Cerebellar cortex (tissue), 1 donor: ENCODE measurements around the gene CBX3.
"Not testable (repeated sequence)": the region's sequence is repeated elsewhere in the genome, so short reads cannot be mapped to it uniquely, and the experiment has no call there.

Experiments used
- DNase-seq: peaks from one replicate; pipeline ENCODE4 v3.0.0-alpha.2; 2015; ENCODE audit warnings: low spot score

Gene CBX3

DNA sequence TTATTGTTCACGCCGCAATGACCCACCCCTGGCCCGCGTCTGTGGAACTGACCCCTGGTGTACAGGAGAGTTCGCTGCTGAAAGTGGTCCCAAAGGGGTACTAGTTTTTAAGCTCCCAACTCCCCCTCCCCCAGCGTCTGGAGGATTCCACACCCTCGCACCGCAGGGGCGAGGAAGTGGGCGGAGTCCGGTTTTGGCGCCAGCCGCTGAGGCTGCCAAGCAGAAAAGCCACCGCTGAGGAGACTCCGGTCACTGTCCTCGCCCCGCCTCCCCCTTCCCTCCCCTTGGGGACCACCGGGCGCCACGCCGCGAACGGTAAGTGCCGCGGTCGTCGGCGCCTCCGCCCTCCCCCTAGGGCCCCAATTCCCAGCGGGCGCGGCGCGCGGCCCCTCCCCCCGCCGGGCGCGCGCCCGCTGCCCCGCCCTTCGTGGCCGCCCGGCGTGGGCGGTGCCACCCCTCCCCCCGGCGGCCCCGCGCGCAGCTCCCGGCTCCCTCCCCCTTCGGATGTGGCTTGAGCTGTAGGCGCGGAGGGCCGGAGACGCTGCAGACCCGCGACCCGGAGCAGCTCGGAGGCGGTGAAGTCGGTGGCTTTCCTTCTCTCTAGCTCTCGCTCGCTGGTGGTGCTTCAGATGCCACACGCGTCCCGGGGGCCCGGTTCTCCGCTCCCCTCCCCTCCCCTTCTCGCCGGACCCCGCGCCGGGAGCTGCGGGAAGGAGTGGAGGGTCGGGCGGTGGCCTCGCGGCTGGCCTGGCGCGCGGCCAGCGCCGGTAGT lies at the start of gene CBX3:
TSS of gene CBX3 (plus strand) at position 499 of the 772 bp plus-strand sequence. CDS start 1,254 bp downstream, outside the sequence.
- no peak for DNase-seq

DNA sequence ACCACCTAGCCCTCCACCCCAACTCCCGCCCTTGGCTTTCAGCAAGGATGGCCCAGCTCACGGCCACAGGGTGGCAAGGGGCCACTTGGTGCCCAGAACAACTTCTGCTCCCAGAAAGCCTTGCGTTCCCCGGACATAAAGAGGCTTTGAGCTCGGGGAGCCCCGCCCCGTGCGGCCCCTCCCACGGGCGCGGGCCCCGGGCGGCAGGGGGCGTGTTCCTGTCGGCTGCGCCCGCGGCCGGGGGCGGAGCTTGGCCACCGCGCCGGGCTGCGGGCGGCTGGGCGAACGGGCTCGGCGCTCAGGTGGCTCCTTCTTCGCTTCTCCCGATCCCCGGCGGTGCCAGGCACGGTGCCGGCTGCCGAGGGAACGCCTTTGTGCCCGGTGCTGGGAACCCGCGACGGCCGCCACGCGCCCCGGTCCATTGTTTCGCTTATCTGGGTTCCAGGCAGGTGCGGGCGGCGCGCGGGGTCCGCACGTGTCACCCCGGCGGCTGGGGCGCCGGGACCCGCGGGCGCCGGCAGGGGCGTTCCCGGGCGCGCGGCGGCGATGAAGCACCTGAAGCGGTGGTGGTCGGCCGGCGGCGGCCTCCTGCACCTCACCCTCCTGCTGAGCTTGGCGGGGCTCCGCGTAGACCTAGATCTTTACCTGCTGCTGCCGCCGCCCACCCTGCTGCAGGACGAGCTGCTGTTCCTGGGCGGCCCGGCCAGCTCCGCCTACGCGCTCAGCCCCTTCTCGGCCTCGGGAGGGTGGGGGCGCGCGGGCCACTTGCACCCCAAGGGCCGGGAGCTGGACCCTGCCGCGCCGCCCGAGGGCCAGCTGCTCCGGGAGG lies 49.4 kb upstream of the CBX3 start, which contains the start of gene NFE2L3:
TSS of gene NFE2L3 (plus strand) at position 246 of the 829 bp plus-strand sequence. CDS start at position 547, 301 bp downstream.
- DNase-seq, result peak; percentile 69

DNA sequence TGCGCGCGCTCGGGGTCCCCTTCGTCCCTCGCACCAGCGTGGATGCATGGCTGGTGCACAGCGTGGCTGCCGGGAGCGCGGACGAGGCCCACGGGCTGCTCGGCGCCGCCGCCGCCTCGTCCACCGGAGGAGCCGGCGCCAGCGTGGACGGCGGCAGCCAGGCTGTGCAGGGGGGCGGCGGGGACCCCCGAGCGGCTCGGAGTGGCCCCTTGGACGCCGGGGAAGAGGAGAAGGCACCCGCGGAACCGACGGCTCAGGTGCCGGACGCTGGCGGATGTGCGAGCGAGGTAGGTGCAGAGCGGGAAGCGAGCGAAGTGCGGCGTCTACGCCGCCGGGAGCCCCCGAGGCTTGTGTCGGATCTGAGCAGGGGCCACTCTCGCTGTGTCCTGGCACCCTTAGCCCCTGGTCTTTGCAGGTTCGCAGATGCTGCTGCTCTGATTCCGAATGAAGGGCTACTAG lies 48.7 kb upstream of the CBX3 start:
- not testable (repeated sequence) for DNase-seq

DNA sequence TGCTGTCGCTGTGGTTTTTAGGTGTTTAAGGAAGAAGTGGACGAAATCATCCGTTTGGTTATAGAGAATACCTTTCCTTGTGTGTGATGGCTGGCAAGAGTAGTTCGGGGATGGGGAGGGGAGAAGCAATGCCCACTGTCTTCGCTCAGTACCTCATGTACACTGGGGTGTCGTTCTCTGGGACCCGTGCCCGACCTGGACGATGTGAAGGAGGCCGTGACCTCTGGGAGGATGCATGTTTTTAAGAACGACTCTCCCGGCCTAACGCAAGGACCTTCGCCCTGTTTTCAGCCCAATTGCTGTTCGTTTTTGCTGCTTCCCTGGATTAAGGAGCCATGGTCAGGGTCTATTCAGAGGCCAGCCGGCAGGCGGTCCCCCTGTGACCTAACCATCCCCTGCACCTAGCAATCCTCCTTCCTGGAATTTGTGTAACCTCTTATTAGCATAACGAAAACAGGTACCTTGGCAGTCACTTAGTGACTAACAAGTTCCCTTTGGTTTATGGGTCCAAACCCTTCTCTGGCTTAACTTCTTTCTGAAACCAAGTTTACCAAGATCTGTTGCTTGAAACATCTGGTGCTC lies 48.2 kb upstream of the CBX3 start:
- DNase-seq, result no peak

DNA sequence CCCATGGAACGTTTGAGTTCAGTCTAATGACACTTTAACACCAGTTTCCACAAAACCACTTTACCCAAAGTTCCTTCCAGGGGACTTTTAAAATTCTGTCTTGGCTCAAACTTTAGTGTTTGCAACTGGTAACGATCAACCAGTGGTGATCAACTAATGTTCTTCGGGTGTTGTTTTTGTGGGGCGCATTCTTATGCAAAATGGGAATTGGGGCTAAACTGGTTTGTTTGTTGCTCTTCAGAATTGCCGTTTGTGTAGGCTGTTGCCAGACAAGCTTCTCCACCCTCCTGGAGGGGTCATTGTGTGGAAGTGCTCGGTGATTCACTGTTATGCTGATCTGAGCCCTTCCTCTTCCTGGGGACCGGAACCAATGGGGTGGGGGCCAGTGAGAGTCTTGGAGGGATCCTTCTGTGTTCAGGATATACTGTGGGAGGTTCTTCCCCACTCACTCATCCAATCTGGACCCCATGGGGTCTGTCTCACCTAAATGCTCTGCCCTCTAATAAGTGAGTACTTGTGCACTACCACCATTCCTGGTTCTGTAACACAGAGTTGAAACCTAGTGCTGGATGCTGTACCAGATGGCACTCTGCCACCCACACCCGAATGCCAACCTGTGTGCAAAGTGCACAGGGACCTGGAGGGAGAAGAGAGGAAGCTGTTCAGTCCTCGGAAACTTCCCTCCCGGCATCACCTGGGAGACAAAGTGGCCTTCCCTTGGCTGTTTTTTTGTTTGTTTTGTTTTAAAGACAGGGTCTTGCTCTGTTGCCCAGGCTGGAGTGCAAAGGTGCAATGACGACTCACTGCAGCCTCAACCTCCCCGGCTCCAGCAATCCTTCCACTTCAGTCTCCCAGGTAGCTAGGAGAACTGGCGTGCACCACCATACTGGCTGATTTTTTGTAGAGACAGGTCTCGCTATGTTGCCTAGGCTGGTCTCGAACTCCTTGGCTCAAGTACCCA lies 47.4 kb upstream of the CBX3 start:
- DNase-seq, result no peak

DNA sequence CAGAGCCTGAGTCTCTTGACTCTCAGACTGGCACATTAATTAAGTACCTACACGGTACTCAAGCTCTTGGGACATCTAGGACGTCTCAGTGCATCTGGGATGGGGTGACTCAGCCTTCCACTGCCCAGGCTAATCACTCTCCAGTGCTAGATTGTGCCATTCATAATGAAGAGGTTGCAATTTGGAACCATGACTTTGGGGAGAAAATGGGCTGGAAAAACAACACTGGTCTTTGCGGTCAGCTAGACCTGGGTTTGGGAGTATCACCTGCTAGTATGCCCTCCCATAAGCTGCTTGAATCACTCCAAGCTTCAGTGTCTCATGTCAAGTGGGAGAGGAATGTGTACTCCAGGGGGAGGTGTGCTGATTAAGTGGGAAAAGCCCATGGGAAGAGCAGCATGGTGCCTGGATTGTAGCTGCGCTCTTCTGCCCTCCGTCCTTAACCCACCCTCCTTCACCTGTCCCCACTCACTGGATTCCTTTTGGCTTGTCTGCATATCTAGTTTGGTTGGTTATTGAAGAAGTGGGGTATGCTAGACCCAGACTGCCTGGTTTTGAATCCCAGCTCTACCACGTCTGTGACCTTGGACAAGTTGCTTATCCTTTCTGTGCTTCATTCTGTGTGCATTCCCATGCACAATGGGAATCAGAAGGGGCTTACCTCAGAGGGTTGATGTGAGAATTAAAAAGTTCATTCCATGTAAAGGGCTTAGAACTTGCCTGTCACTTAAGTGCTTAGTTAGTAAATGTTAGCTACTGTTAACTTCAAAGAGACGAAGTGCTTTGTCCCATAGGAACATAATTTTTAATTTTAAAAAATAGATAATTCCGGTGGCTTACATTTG lies 45.8 kb upstream of the CBX3 start:
- DNase-seq, result no peak

DNA sequence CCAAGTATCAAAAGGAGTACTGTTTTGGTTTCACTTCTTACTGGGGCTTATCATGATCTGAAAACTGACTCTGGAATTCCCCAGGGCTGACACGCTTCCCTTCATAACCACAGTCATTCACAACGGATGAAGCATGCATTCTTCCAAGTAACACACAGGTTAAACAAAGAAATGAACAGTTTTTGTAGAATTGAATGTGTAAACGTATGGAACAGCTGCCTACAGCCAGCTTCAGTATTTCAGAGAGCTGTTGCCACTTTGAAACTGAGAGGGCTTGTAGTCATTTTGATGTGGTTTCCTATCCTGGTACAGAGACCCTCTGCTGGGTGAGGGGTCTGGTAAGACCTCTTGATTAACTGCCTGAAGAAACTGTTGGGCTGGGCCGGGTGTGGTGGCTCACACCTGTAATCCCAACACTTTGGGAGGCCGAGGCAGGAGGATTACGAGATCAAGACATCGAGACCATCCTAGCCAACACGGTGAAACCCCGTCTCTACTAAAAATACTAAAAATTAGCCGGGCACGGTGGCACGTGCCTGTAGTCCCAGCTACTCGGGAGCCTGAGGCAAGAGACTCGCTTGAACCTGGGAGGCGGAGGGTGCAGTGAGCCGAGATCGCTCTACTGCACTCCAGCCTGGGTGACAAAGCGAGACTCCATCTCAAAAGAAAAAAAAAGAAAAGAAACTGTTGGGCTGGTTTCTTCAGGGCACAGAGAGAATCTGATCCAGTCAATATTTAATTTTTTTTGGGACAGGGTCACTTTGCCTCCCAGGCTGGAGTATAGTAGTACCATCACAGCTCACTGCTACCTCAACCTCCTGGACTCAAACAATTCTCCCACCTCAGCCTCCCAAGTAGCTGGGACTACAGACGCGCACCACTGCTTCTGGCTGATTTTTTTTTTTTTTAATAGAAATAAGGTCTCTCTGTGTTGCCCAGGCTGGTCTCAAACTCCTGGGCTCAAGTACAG lies 44.8 kb upstream of the CBX3 start:
- DNase-seq, result no peak

DNA sequence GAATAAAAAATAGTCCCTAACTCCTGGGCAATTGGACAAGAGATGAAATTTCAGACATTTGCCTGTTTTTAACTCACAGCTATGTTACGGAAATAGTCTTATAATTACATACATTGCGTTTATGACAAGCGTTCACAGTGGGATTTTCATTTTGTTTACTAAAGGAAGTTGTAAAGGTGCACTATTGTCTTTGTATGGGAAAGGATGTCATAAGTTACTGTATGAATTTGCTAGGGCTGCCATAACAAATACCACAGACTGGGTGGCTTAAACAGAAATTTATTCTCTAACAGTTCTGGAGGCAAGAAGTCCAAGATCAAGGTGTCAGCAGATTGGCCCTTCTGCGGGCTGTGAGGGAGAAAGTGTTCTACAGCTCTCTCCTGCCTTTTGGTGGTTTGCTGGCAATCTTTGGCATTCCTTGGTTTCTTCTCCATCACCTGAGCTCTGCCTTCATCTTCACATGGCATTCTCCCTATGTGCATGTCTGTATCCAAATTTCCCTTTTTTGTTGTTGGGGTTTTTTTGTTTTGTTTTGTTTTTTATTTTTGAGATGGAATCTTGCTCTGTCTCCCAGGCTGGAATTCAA lies 43.9 kb upstream of the CBX3 start:
- no peak for DNase-seq

DNA sequence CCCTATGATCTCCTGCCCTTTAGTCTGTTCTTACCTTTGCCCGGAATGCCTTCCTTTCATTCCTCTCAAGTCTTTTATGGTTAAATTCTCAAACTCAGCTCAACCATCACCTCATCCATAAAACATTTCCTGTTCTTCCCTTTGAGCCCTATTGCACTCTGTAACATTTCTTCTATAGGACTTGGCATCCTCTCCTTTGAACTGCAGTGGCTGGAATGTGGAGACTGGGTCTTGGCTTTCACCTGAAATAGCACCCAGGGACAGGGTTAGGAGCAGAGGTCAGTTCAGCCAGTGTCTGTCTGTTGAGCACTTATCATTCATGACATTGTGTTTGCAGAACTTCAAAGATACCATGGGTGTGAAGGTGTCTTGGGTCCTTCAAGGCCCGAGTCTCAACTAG lies 42.3 kb upstream of the CBX3 start:
- no peak for DNase-seq

DNA sequence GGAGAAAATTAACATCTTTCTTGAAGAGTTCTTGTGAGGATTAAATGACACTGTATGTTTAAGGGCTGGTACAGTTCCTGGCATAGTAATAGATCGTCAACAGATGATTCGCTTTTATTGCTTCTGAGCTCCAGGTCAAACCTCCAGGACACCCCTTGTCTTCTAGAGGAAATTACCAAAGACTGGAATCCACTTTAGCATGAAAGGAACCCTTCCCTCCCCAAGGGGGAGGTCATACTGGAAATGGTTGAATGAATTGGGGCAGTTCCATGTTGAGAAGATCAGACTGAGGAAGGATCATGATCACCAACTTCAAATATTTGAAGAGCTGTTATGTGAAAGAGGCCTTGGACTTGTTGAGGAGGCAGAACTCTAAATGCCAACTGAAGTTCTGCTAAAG lies 40.6 kb upstream of the CBX3 start:
- DNase-seq, result no peak

DNA sequence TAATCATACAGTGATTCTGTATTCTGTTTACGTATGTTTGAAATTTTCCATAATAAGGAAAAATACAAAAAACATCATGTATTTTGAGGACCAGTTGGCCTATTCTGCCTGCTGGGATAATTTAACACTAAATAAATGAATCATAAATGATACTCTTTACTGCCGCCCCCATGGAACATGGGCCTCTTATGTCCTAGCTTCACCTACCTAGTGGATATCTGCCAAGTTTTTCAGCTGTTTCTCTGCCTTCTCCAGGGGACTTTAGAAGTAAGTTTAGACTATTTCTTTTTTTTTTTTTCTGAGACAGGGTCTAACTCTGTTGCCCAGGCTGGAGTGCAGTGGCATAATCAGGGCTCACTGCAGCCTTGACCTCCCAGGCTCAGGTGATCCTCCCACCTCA lies 39.1 kb upstream of the CBX3 start:
- DNase-seq, result no peak

DNA sequence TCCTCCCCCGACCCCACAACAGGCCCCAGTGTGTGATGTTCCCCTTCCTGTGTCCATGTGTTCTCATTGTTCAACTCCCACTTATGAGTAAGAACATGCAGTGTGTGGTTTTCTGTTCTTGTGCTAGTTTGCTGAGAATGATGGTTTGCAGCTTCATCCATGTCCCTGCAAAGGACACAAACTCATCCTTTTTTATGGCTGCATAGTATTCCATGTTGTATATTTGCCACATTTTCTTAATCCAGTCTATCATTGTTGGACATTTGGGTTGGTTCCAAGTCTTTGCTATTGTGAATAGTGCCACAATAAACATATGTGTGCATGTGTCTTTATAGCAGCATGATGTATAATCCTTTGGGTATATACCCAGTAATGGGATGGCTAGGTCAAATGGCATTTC lies 37.7 kb upstream of the CBX3 start:
- DNase-seq, result not testable (repeated sequence)

DNA sequence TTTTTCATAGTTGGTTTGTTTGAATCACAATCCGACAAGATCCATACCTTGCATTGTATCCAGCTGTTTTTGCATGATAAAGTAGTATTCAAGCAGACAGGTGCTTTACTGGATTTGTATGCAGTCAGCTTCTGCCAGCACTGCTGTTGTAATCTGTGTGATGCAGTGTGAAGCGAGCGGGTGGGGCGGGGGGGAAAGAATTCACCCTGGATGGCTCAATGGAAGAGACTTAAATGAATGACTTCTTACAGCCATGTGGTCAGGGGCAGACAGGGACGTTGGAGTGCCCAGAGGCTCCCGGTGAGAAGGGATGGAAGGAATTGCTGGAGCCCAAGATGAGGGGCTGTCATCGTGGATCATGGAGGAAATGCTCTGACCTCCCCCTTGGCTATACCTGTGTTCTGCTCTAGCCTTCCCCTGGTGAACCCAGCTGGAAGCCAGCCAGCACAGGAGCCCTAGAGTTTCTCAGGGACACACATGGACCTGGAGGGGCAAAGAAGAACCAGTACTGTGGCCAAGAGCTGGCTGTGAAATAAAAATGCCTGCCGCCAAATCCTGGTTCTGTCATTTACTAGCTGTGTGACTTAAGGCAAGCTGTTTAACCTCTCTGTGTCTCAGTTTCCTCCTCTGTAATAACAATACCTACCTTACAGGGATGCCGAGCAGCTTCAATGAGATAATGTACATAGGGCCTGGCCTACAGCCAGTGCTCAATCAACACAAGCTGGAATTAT lies 35.4 kb upstream of the CBX3 start:
- no peak for DNase-seq

DNA sequence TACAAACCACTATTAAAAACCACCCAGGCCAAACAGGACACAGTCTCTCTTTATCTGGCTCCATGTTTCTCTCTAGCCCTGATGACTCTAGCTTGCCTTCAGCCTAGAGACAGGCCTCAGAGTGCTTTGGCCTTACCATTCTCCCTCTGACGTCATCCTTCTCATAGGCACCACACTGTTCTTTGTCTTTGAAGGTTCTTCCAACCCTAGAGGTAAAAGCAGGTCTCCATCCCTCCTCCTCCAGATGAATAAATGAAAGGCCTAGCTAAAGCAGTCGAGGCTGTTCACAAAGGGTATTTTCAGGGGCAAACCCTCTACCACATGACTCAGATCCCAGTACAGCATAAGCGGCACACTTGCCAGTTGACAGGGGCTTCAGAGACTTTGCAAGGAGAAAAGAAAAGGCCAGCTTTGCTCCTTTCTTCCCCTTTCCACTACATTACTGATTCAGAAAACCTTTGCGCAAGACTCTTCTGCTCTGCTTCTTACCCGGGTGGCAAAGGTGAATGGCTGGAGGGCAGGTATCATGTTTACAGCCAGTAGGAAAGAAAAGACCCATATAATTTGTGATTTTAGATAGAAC lies 34.8 kb upstream of the CBX3 start:
- DNase-seq, result no peak

DNA sequence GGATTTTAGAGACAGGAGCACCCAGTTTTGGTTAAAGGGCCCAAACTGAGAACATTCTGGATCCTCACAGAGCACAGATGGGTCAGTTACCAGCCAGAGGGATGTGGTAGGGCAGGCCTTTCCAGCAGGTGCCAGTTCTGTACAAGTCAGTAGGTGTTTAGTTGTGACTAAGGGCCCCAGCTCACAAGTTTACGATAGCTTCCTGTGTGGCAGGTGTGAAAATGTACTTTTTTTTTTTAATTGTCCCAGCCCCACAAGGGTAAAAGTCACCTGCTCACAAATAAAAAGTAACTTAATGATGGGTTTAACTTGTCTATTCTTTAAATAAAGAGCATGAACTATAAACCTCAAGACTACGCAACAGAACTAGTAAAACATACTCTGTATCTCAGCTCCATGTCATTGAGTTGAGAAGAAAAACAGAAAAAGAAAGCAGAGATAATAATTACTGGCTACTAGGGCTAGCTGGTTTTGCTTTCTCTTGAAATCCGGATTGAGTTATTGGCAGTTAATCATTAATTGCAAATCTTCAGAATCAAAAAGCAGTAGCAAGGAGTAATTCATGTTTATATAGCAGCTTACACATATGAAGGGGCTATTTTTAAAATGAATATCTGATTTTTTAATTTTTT lies 34.1 kb upstream of the CBX3 start:
- no peak for DNase-seq

DNA sequence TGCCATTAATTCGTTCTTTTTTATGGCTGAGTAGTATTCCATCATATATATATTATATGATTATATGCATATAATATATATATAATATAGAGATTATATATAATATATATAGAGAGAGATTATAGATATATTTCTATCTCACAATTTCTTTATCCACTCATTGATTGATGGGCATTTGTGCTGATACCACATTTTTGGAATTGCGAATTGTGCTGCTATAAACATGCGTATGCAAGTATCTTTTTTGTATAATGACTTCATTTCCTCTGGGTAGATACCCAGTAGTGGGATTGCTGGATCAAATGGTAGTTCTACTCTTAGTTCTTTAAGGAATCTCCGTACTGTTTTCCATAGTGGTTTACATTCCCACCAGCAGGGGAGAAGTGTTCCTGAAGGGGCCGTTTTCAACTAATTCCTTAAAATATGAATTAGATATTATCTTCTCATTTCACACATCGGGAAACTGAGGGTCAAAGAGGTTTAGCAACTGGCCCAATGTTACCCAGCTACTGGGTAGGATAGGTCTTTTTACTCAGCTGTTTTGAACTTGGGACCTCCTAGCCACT lies 33.0 kb upstream of the CBX3 start:
- no peak for DNase-seq

DNA sequence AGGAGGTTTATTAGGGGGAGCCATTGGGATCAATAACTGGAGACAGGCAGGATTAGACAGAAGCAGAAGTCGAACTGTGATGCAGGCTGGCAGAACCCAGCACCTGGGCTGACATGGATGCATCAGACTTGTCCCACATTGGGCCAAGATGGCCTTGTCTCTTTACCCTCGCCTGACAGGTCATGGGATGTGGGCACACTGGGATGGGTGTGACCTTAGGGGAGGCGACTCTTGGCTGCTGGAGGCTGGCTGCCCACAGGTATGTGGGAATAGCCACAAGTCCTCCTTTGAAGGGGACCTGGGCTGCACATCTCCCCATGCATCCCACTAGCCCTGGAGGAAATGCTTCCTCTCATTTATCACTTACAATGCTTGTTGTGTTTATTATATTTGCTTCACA lies 32.3 kb upstream of the CBX3 start:
- DNase-seq, result no peak
